Fibroblast of villous mesenchyme (primary cell): Measurements from ENCODE around the gene B9D1. TPM values are rescaled to one million over a fixed set of nuclear protein-coding genes. Genes with fewer than 3 reads are reported as not detected.

Experiments
- DNase-seq: peaks from one replicate; pipeline ENCODE4 v3.0.0-alpha.2; 2010; ENCODE audit warnings: low read depth
- H3K4me3 ChIP-seq: 2 replicates; pipeline ENCODE4 v1.5.1; 2011; ENCODE audit warnings: low read depth, mild to moderate bottlenecking, low read length
- total RNA-seq: library from RNA; depleted of rRNA; stranded (reverse); fragments of >200 nt; gene quantifications from 2 replicates; pipeline ENCODE4 v1.2.3, GENCODE V29; 2012
- TF ChIP-seq, protein P1 (sequence below): IDR thresholded peaks from 2 replicates; pipeline ENCODE4 v1.5.1; 2012; ENCODE audit warnings: low read depth, mild to moderate bottlenecking, low read length; ENCODE audit not compliant: insufficient read depth

B9D1 gene
- total RNA-seq, 1 donor, result 40.2 TPM

DNA sequence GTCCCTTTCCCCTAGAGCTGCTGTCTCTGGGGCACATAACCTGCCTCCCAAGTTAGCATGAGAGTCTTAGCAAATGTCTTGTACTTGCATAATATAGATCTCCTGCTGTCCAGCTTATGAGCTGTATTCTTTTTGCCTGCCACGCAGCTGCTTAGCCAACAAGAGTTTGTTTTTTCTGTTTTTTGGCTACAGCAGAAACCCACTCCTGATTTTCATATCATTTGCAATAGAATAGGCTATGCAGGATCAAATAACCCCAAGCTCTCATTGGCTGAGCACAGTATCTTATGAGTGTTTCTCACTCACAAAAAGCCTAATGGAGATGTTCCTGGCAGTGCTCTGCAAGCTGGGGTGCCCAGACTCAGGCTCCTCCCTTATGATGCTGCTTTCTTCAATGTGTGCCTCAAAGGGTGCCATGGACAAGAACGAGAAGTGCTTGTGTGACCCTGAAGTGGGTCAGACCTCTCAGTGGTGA lies 23.1 kb downstream of the B9D1 start:
- TF ChIP-seq, protein P1, sequence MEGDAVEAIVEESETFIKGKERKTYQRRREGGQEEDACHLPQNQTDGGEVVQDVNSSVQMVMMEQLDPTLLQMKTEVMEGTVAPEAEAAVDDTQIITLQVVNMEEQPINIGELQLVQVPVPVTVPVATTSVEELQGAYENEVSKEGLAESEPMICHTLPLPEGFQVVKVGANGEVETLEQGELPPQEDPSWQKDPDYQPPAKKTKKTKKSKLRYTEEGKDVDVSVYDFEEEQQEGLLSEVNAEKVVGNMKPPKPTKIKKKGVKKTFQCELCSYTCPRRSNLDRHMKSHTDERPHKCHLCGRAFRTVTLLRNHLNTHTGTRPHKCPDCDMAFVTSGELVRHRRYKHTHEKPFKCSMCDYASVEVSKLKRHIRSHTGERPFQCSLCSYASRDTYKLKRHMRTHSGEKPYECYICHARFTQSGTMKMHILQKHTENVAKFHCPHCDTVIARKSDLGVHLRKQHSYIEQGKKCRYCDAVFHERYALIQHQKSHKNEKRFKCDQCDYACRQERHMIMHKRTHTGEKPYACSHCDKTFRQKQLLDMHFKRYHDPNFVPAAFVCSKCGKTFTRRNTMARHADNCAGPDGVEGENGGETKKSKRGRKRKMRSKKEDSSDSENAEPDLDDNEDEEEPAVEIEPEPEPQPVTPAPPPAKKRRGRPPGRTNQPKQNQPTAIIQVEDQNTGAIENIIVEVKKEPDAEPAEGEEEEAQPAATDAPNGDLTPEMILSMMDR, result no peak
- H3K4me3 ChIP-seq, result no peak overlapping the region
- peak; percentile 15 for DNase-seq

DNA sequence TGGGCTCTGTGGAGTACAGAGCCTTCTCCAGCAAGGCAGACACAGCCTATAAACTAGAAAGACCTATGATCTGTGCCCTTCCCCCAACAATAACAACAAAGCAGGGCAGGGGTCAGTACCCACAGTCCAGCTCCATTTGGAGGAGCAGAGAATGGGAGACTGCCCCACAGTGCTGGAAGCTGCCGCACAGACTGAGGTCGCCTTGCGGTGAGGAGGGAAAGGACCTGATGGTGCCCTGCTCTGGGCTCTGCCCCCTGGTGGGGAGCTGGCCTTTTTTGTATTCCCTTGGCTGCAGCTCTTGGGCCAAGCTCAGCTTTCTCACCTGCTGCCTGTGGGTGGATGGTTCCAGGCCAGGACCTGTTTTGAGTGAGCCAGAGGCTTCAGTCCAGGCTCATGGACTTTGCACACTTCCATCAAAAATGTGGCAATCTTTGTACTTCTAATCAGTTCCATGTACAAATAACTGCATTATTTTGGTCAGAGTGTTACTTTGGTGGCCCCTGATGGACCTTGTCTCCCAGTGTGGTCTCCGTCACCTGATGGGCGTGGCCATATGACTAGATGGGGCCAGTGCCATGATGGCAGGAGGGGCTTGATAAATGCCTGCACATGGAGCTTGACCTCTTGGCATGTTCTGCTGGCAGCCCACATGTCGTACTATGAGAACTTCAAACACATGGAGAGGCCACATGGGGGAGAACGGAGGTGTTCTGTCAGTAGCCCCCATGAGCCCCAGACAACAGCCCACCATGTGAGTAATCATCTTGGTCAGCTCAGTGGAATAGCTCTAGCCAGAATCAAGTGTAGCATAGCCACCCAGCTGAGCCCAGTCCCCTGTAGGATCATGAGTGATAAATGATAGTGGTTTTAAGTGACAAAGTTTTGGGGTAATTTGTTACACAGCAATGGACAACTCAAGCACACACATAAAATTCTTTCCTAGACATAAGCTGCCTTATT lies 24.2 kb downstream of the B9D1 start:
- H3K4me3 ChIP-seq, result no peak overlapping the region
- DNase-seq, result peak; percentile 50

DNA sequence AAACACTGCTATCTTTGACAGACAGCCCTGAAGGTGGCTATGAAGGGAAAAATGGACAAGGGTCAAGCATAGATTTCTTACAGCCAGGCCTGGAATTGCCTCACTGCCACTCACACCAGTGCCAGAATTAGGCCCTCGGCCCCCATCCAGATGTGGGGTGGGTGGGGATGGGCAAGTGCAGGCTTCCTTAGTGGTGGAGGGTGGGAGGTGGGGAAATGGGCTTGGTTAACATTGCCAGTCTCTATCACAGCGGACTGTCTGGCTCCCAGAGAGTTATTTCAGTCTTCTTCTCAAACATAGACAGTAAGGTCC lies 24.9 kb downstream of the B9D1 start:
- no peak overlapping the region for H3K4me3 ChIP-seq
- TF ChIP-seq, protein P1, result no peak
- peak; percentile 15 for DNase-seq

More for the DNA sequence above, 24.2 kb downstream of the B9D1 start:
- TF ChIP-seq, protein P1, result peak; percentile 61

DNA sequence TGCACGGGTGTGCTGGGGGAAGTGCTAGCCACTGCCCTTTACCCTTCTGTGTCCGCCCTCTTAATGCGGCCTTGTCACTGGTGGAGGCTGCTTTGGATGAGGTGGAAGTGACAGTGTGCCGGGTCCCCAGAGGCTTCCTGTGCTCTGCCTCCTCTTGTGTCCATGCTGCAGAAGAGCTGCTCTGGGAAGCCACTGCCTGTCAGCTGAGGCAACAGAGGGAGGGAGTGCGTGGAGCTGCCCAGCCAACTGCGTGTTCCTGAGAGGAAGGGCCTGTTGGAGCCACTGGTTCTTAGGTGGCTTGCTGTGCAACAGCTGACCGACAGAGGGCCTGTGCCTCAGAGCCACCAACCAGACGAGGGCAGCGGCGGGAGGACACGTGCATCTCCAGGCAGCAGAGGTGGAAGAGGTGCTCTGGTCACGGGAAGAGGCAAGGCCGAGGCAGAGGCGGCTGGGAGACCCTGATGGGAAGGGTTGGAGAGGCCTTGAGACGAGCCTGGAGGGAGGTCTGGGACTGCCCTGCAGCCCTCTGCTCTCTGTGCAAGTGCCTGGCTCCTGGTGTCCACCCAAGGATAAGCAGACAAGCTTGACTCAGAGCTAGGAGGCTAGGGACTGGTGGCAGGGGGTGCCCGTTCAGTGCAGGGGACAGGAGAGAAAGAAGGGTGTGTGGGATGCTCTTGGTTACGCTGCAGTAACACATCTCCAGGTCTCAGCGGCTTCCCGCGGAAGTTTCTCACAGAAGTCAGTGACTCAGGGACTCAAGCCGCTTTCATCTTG lies 25.4 kb downstream of the B9D1 start:
- DNase-seq, result peak; percentile 12
- TF ChIP-seq, protein P1, result peak; percentile 30
- H3K4me3 ChIP-seq, result no peak overlapping the region

DNA sequence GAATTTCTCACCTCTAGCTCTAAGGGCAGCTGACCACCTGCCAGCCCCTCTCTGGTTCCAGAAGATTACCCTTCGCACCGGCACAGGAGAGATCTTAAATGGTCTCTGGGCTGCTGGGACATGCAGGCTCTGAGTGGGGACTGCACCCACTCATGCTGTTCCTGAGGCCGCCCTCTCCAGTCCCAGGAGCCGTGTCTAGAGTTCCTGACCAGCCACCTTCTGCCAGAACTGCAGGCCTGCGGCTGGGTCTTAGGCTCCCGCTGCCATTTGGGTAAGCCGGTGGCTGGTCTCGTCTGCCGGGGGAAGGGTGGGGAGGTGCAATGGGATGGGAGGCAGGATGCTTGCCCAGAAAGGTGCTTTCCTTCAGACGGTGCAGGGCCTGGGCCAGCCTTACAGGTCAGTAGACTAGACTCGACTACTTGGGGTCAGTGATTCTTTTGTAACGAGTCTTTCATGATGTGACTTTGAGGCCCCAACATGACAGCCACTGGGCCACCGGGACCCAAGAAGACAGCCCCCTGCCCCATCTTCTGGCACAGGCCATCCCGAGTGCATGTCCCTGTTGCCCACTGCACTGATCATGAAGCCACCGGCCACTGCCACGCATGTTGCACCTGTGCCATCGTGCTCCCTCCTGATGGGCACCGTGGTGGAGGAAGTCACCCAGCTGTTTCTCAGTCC lies 26.4 kb downstream of the B9D1 start:
- no peak for DNase-seq
- TF ChIP-seq, protein P1, result no peak
- no peak overlapping the region for H3K4me3 ChIP-seq

DNA sequence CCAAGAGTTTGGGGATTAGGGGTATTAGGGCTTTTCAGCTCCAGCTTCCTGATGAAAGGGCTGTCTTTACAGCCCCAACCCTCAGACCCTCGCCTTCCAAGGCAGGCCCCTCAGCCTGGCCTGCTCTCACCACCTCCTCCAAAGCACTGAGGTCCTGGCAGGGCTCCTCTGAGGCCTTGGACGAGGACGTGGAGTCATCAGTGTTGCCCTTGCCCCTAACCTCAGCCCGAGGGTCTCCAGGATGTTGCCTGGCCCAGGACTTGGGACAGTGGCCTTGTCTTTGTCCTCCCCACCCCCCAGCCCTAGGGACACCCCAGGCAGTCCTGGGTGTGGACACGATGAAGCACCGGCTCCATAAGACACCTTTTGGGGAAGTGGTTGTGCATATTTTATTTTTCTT lies 28.2 kb downstream of the B9D1 start:
- no peak overlapping the region for H3K4me3 ChIP-seq
- no peak for DNase-seq
- TF ChIP-seq, protein P1, result no peak
